Glomerular endothelial cell (primary cell): Measurements from ENCODE around the gene NUDT2. TPM values are rescaled to one million over a fixed set of nuclear protein-coding genes. Genes with fewer than 3 reads are reported as not detected.
A peak's percentile ranks its signal among the peaks of the same experiment; 100 is the strongest.
"Not testable (repeated sequence)": the region's sequence is repeated elsewhere in the genome, so short reads cannot be mapped to it uniquely, and the experiment has no call there.

ENCODE experiments used
- DNase-seq: peaks from one replicate; pipeline ENCODE4 v3.0.0-alpha.2; 2011; ENCODE audit warnings: low read depth, low spot score; ENCODE audit errors: extremely low read depth
- total RNA-seq: library from RNA; depleted of rRNA; stranded (reverse); fragments of >200 nt; gene quantifications from 2 replicates; pipeline ENCODE4 v1.2.3, GENCODE V29; 2015

The NUDT2 gene
- 29.7 and 34.0 TPM in 2 replicates for total RNA-seq

DNA sequence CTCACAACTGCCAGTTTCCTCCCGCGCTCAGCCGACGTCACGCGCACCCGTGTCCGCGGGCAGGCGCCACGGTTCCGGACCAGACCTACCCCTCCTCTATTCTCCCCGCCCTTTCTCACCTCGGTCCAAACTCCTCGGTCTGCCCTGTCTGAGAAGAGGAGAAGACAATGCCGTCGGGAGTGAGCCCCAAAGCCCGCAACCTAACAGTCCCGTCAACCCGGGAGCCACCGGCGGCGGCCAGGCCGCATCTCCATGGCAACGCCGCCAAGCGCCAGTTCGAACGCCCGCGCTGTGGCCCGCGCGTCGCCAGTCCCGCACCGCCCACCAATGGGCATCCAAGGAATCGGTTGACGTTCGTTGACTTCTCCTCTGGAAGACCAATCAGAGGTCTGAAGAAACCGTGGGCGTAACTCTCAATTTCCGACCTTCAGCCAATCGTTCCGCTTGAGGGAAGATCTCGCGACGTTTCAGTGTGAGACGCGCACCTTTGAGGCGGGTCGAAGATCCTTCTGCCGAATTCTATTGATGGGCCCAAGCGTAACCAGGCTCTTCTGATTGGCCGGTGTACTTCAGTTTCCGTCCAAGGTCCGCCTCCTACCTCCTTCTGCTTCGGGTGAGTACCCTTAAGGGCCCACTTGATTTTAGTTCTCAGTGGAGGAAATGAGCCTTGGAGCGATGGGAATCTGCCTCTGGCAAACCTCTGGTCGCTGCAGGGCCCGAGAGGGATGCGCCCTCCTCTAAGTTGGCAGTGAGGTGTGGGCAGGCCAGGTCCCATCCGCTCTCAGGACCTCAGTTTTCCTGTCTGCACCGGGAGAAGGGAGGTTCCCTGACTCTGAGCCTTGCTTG, at the start of gene NUDT2, which contains the start of gene KIF24:
Gene NUDT2 (plus strand): TSS at position 583 of the 846 bp plus-strand sequence. CDS start 9,471 bp downstream, outside the sequence.
Gene KIF24 (minus strand): TSS at position 282 of the 846 bp plus-strand sequence. CDS start 17,922 bp downstream, outside the sequence.
- peak; percentile 100 for DNase-seq

DNA sequence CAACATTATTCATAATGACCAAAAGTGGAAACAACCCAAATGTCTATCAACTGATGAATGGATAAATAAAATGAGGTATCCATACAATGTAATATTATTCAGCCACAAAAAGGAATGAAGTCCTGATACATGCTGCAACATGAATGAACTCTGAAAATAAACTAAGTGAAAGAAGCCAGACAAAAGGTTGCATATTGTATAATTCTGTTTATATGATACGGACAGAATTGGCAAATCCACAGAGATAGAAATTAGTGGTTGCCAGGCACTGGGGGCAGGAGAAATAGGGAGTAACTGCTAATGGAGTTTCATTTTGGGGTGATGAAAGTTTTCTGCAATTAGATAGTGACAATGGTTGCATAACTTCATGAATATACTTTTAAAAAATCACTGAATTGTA, 47.3 kb upstream of the NUDT2 start:
- DNase-seq, result no peak

DNA sequence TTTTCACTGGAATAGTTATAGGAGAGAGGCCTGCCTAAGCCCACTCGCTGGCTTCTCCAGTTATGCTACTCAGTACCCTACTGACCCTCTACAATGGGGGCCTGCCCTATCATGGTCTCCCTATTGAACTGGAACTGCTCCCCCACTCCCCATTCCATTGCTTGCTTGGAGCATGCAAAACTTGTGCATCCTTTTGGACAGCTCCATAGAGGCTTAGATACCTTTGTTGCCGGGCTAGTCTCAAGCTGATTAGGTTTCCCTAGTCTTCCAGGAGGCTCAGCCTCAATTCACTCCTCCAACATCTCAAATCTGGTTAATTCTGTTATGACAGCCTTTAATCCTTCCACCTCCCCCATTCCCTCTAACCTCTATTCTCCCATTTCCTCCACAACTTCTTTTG, 40.2 kb upstream of the NUDT2 start:
- DNase-seq, result no peak

DNA sequence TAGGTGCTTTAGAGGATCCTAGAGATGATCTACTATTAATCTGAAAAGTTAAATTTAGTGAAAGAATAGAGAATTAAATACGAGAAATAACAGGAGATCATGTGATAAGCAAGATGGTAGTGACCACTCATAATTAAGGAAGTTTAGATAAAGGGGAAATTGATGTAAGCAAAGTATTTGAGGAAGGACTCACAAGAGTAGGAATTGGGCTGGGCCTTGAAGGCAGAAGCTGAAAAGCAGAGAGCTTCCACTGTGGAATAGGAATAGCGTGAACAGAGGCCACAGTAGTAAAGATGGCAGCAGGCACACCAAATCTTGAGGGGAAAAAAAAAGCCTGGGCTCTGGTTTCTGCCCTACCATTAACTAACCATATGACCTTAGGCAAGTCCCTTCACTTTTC, 38.3 kb upstream of the NUDT2 start:
- no peak for DNase-seq

DNA sequence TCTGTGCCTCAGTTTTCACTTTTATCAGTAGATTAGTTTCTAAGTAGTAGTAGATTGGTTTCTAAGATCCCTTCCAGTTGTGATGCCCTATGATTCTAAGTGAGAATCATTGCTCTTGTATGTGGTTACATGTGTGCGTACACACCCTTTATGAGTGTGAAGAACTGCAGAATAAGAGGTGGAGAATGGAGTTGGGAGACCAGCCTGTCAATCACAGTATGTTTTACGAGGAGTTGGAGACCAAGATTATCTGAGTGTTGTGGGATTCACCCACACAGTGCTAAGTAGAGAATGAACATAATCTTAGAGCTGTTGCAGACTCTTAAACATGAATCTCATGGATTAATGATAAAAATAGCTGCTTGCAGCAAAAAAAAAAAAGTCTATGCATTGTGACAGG, 37.9 kb upstream of the NUDT2 start:
- DNase-seq, result no peak

DNA sequence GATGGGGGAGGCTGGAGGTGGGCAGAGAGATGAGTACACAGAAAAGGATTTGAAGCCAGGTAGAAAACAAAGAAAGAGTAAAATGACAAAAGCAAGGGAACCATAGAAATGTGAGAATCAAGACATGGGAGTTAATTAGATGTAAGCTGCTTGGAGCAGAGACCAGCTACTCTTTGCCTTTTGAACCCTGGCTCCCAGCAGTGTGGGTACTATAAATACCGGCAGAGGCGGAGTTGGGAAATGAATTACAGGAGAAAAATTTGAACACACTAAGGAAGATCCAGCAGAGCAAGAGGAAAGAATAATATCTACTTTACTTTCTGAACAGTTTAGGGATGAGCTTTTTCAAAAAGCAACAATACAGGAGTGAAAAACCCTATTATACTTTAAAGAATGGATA, 36.8 kb upstream of the NUDT2 start:
- no peak for DNase-seq

DNA sequence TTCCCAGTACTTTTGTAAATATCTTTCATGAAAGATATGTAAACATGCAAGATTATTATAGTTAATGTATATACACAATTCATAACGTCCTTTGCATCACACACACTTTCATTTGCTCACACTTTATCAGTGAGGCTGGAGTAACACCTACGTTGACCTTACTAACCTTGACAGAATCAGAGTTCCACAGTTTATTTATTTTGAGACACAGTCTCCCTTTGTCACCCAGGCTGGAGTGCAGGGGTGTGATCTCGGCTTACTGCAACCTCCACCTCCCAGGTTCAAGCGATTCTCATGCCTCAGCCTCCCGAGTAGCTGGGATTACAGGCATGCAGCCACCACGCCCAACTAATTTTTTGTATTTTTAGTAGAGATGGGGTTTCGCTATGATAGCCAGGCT, 28.3 kb upstream of the NUDT2 start:
- DNase-seq, result not testable (repeated sequence)

DNA sequence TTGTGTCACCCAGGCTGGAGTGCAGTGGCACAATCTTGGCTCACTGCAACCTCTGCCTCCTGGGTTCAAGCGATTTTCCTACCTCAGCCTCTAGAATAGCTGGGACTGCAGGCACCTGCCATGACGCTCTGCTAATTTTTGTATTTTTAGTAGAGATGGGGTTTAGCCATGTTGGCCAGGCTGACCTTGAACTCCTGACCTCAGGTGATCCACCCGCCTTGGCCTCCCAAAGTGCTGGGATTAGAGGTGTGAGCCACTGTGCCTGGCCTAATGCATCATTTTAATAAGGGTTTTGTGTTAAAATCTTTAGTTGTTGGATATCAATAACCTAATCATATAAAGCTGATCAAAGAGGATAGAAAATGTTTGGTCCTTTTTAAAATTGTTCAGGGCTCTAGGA, 21.1 kb upstream of the NUDT2 start:
- DNase-seq, result not testable (repeated sequence)

DNA sequence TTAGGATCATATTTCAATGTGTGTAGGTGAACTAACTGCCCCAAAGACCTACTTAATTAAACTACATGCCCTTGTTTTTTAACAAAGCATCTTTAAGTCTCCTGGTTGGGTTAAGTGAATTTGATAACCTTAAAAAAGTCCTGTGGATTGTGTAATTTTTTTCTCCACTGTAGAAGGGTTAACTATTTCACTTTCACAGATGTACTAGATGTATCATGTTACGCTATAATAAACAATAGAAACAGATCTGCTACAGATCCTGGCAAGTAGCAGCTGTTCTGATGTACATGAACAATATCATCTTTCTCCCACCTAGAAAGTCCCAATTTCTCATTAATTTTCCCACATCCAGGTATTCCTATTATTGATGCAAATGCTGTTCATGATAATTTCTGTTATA, 19.2 kb upstream of the NUDT2 start:
- DNase-seq, result no peak

DNA sequence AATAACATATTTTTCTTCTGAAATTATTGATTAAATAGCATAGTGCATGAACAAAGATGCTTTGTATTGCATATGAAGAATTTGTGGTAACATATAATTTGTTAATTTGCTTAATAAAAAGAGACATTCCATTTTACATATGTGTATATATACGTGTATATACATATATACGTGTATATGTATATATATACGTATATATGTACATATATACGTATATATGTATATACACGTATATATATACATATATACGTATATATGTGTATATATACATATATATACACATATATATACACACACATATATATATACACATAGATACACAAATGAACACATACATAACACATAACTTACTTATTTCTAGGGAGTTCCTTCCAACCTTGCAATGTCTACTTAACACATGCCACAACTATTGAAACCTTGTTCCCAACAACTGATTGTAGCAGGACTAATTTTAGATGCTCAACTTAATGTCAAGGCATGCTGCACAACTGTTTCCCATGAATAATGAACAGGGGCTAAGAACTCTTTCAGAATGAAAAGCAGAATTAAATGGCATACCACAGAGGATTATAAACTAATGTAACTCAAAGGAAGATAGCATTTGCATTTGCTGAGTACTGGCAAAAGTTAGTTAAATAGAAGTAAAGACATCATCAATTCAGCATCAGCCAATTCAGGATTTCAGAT, 17.7 kb upstream of the NUDT2 start:
- no peak for DNase-seq

DNA sequence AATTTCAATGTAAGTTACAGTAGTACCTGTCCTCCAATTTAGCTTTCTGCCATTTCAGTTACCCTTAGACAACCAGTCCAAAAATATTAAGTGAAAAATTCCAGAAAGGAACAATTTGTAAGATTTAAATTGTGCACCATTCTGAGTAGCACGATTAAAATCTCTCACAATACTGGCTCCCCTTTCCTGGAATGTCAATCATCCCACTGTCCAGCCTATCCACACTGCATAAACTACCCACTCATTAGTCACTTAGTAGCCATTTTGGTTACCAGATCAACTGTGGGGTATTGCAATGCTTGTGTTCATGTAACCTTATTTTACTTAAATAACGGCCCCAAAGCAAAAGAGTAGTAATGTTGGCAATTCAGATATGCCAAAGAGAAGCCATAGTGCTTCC, 11.9 kb upstream of the NUDT2 start:
- no peak for DNase-seq

DNA sequence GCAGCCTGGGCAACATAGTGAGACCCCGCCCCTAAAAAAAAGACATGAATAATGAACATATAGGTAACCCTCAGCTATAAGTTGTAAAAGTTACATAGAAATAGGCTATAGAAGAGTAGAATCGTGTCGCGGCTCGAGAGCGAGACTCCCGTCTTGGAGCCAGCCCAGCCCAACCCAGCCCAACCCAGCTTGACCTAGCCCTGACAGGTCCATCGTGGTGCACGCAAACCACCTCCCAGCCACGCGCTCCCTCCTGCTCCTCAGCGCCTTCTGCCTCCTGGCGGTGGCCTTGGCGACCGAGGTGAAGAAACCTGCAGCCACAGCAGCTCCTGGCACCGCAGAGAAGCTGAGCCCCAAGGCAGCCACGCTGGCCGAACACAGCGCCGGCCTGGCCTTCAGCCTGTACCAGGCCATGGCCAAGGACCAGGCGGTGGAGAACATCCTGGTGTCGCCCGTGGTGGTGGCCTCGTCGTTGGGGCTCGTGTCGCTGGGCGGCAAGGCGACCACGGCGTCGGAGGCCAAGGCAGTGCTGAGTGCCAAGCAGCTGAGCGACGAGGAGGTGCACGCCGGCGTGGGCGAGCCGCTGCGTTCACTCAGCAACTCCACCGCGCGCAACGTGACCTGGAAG, 11.1 kb upstream of the NUDT2 start:
- no peak for DNase-seq

DNA sequence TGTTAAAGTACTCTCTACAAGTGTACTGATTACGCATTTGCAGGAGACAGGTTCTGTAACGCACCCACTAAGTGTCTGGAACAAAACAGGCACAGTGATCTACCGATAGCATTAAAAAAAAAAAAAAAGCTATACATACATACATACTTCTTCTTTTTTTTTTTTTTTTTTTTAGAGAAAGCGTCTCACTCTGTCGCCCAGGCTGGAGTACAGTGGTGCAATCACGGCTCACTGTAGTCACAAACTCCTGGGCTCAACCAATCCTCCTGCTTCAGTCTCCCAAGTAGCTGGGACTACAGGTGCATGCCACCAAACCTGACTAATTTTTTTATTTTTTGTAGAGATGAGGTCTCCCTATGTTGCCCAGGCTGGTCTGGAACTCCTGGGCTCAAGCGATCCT, 7.9 kb upstream of the NUDT2 start:
- DNase-seq, result no peak

DNA sequence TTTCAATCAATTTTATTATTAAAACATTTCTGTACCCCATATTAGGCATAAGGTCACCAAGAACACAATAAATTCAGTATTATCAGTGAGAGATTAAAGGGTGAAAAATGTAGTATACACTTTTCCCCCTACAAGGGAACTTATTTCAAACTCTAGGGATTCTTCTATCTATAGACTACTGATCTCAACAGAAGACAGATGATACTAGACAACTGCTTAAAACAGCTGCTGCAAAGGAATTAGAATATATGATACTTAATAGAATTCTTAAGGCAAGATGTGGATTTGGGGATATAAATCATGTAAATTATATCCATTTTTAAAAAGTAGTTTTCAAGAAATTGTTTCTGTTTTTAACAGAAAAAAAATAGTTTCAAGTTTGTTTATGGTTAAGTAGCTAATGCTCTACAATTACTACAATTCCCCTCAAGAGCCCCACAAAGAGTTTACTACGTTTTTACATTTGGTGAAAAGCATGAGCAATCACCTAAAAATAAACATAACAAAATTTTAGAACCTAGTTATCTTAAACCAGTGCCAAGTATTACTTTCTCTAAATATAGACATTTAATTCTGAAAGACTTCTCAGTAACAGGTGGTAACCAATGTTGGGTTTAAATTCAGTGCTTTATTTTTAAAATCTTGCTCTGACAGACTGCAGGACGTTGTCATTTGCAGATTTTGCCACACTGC, 6.3 kb upstream of the NUDT2 start:
- no peak for DNase-seq

DNA sequence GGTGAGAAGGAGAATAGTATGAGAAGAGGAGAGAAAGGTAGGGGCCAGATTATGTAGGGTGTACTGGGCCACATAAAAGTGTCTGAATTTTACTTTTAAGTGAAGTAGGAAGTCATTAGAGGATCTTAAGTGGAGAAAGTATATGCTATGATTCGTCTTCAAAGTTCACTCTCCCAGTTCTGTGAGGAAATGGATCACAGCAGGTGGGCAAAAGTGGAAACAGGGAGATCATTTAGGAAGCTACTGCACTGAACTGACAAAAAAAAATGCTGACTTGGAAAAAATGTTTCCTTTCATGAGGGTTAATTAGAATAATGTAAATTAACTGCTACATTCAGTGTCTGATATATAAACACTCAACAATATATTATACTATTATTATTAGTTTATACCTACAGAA, 2.7 kb upstream of the NUDT2 start:
- DNase-seq, result no peak

DNA sequence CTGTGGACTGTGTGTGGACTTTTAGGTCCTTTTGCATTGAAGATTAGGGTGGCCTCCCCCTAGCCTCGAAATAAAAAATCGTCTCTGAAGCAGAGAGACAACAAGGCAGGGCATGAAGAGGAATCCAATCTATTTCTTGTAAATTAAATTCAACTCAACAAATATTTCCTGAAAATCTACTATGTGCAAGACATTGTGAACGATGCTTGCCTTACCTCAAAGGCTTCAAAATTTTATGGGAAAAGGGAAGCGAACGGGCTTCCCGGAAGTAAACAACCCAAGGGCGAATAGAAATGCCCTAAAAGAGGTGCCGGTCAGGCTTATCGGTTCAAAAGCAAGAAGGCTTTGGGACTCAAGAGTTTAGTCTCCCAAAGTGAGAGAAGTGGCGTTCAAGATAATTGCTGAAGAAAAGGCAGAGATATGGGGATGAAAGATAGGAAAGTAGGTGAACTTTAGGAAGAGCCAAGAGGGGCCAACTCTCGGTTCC, 826 bp upstream of the NUDT2 start:
- DNase-seq, result peak; percentile 39

DNA sequence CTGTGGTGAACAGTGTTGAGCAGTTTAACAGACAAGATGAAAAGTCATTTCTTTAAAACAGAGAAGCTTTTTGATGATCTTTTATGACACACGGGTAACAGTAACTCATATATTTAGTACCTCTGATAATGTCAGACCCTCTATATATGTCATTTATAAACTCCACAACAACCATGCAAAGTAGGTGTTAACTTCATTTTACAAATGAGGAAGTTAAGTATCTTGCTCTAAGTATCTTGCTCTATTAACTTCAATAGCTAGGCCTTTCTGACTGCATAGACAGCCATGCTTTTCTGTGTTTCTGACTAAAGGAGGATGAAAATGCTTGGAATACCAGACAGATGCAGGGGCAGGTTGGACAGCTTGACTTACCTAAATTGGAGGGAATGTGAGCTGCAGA, 1.8 kb downstream of the NUDT2 start:
- no peak for DNase-seq

DNA sequence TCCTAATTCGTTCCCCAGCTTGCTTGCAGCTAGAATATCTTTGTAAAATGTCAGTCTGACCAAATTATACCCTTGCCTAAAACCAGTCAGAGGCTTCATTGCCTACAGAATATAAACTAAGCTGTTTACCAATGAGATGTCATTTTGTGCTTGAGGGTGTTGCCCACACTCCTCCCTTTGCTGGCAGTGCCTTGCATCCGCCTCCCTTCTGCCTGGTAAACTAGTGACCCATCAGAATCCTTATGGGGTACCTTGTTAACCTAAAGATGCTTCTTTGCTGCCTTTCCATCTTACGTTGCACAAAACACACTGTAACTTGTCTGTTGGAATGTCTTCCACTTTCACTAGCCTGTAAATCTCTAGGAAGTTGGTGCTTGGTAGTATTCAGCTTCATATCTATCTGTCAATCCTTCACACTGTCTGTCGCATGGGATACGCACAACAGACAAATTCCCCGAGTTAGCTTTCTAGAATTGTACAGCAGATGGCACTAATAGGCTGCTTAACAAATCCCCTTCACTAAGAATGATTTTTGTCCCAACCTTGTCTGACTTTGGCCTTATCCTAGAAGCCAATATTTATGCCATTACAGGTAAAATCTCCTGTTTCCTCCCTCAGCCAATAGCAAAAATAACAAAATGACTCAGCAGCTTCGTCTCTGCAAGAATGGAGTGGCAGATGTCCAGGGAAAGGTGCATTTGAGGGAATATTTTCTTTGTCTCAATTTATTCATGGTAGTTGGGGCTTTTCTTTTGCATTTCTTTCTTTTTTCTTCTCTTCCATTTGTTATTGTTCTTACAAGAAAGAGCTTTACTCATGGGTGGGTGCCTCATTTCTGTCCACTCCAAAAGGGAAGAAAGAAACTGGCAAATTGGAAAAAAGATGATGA, 3.0 kb downstream of the NUDT2 start:
- peak; percentile 27 for DNase-seq

DNA sequence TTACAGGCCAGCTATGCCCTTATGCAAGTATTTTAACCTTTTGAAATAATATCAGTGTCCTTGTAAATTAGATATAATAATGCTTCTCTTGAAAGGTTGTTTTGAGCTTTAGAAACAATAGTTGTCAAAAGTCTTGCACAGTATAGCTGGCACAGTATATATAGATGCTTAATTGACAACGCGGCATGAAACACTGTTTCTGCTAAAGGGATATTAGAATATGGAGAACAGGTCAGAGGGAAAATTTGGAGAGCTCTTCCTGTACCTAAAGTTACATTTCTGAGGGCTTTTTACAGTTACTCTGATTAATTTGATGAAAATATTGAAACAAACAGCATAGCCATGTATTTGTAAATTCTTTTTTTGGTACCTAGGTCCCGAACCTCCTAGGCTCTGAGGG, 4.5 kb downstream of the NUDT2 start:
- no peak for DNase-seq

DNA sequence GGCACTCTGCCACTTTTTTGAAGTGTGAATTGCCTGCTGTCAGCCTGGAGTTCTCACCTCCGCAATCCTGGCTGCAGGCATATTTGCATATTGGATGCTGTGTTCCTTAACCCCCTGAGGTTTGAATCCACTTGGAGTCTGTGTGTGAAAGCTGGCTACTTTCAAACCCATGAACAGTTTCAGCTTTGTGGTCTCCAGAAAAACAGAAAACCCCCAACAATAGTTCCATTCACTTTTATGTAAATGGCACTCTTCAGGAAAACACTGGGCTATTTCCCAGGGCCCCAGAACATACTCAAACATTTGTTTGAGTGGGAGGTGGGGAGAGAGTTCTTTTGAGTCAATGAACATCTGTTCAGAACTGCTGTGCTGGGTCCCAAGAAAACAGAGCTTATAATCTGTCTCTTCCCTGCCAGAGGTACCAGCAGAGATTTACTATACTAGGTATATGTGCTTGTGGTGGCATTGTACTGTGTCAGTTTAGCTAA, 5.0 kb downstream of the NUDT2 start:
- no peak for DNase-seq
